ENCODE measurements around the gene SETBP1. TPM values are rescaled to one million over a fixed set of nuclear protein-coding genes. Genes with fewer than 3 reads are reported as not detected.

SETBP1 gene
- total and polyA plus RNA-seq, 2 of the 4 experiments (the other 2 are of a cell fraction) = 0.19 to 0.36 TPM

DNA sequence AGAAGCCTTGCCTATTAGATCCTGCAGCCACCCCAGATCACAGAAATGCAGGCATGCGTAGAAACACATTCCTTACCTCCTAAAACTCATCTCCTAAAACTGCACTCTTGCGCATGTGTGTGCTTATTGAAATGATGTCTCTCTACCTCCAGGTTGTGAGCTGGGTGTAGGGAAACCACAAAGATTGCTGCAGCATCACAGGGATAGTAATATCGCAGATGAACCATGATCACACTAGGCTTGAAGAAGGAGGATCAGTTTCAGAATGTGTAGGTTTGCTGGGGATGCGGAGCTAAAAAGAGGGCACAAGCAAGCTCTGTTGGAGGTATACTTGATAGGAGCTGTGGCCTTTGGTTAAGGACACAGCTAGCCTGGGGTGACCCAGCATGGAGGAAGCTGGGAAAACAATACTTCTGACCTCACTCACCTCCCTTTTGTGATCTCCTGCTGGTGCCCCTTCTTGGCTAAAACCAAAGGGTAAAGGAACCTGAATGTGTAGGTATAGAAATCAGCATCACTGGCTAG, 118.8 kb downstream of the SETBP1 start:
- ATAC-seq (ENCODE audit: low read depth) = no peak
- Histone ChIP-seq H4K91ac (ENCODE audit: insufficient read depth, low read depth, low read length) (no peak overlapping the region), H3K14ac (replicated peaks; ENCODE audit: low read depth, low read length) (no peak overlapping the region), H2BK120ac (ENCODE audit: low read depth, low read length) (no peak overlapping the region), H4K20me1 (ENCODE audit: insufficient read depth, low read length) (no peaks in the 10 kb centered on the region), H2BK15ac (ENCODE audit: low read depth, low read length) (no peak overlapping the region), H4K8ac (ENCODE audit: low read depth in 2 of 2, low read length in 2 of 2) (no peak overlapping the region), H3K56ac (ENCODE audit: extremely low read depth, insufficient read depth, low read length) (no peak overlapping the region), H3K79me1 (ENCODE audit: low read depth in 1 of 2, low read length in 2 of 2) (no peaks in the 10 kb centered on the region), H2AK5ac (ENCODE audit: low read depth, low read length) (no peak overlapping the region), H3K4me1 (ENCODE audit: control insufficient read depth, insufficient read depth, low read length) (peaks cover 3% of the 10 kb centered on the region; the same call in 1 of the 2 replicates), H3K27me3 (ENCODE audit: control insufficient read depth, insufficient read depth, low read length) (no peaks in the 10 kb centered on the region), H2BK5ac (ENCODE audit: low read depth, low read length, poor library complexity, severe bottlenecking) (no peak overlapping the region), H3K4me2 (ENCODE audit: low read depth, low read length) (no peak overlapping the region), H3K23ac (ENCODE audit: low read depth, low read length) (no peak overlapping the region), H3K4me3 (ENCODE audit: insufficient read depth, low read depth, low read length) (no peak overlapping the region), H3K18ac (ENCODE audit: low read depth, low read length) (no peak overlapping the region), H3K36me3 (ENCODE audit: control insufficient read depth, insufficient read depth, low read length) (no peaks in the 10 kb centered on the region), H4K5ac (ENCODE audit: low read depth, low read length) (no peak overlapping the region), H2BK20ac (ENCODE audit: low read depth, low read length) (no peak overlapping the region), H2AFZ (replicated peaks; ENCODE audit: low read length, poor library complexity) (no peak overlapping the region), H3K9ac (ENCODE audit: low read depth, low read length) (no peak overlapping the region), H3K9me1 (ENCODE audit: insufficient read depth, low read length) (no peaks in the 10 kb centered on the region), H3K9me3 (ENCODE audit: control insufficient read depth, insufficient read depth, low read length) (no peaks in the 10 kb centered on the region), H3K27ac (ENCODE audit: insufficient read depth, low read length) (no peak overlapping the region), H2AK9ac (replicated peaks; ENCODE audit: low read depth, low read length, poor library complexity) (no peak overlapping the region), H3K4ac (ENCODE audit: low read depth, low read length) (no peak overlapping the region)
- dilution Hi-C loops (cut with HindIII; ENCODE audit: low sequenced_read_pairs, unreplicated experiment) (no loop called here), intact Hi-C loops (cut with micrococcal nuclease) (no loop called here), in situ Hi-C loops (cut with MboI; ENCODE audit: low sequenced_read_pairs) (no loop called here)
- ChIA-PET POLR2A (ENCODE audit: unreplicated experiment) (no interaction called here), CTCF (no interaction called here)
- whole genome bisulfite sequencing, 2 experiments (ENCODE audit: extremely low coverage in 2 of 2, insufficient read length in 1 of 2) = 100% methylated on average over 1 of the region's 4 CpGs; no CpG with 5 or more reads in 1 of the 2 experiments
- no TSS peak for BruUV-seq (replicated peaks)
- TF ChIP-seq MAZ (IDR thresholded peaks at IDR 0.05; ENCODE audit: borderline replicate concordance, low read depth, low read length) = no peak
- no peak for TF ChIP-seq CEBPB (IDR thresholded peaks at IDR 0.05; ENCODE audit: low read depth, low read length)
- no peak for TF ChIP-seq FOS (IDR thresholded peaks at IDR 0.05; ENCODE audit: low read depth, low read length)
- no peak for TF ChIP-seq MAFK (IDR thresholded peaks at IDR 0.05; ENCODE audit: low read depth, low read length)
- no peak for TF ChIP-seq CHD1 (IDR thresholded peaks at IDR 0.05; ENCODE audit: low read depth, low read length)
- TF ChIP-seq RFX5 (IDR thresholded peaks at IDR 0.05; ENCODE audit: low read depth, low read length) = no peak
- TF ChIP-seq NFE2L2 (IDR thresholded peaks at IDR 0.05; ENCODE audit: low read depth, low read length) = no peak
- TF ChIP-seq POLR2A (IDR thresholded peaks at IDR 0.05; ENCODE audit: low read depth, low read length) = no peak
- TF ChIP-seq MXI1 (IDR thresholded peaks at IDR 0.05; ENCODE audit: borderline replicate concordance, low read depth, low read length) = no peak
- TF ChIP-seq BHLHE40 (IDR thresholded peaks at IDR 0.05; ENCODE audit: low read depth, low read length) = no peak
- TF ChIP-seq SMC3 (IDR thresholded peaks at IDR 0.05; ENCODE audit: low read depth, low read length) = no peak
- TF ChIP-seq, protein P1, sequence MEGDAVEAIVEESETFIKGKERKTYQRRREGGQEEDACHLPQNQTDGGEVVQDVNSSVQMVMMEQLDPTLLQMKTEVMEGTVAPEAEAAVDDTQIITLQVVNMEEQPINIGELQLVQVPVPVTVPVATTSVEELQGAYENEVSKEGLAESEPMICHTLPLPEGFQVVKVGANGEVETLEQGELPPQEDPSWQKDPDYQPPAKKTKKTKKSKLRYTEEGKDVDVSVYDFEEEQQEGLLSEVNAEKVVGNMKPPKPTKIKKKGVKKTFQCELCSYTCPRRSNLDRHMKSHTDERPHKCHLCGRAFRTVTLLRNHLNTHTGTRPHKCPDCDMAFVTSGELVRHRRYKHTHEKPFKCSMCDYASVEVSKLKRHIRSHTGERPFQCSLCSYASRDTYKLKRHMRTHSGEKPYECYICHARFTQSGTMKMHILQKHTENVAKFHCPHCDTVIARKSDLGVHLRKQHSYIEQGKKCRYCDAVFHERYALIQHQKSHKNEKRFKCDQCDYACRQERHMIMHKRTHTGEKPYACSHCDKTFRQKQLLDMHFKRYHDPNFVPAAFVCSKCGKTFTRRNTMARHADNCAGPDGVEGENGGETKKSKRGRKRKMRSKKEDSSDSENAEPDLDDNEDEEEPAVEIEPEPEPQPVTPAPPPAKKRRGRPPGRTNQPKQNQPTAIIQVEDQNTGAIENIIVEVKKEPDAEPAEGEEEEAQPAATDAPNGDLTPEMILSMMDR (conservative IDR thresholded peaks at IDR 0.05; ENCODE audit: low read depth, low read length) = no peak
- no peak for DNase-seq

All from IMR-90 (cell line).